Type B pancreatic cell (in vitro differentiated cells): ENCODE measurements around the gene D2HGDH. TPM values are rescaled to one million over a fixed set of nuclear protein-coding genes. Genes with fewer than 3 reads are reported as not detected.

Source experiments
- DNase-seq: peaks from one replicate; pipeline ENCODE4 v3.0.0; 2021; ENCODE audit warnings: mixed read lengths; ENCODE audit not compliant: unreplicated experiment; ENCODE audit errors: extremely low spot score
- H3K27ac Mint-ChIP-seq: 2 replicates; pipeline ENCODE4 v1.8.0; 2021; ENCODE audit warnings: mild to moderate bottlenecking, mixed read lengths
- H3K27me3 Mint-ChIP-seq: 2 replicates; pipeline ENCODE4 v1.8.0; 2021; ENCODE audit warnings: mixed read lengths
- H3K36me3 Mint-ChIP-seq: 2 replicates; pipeline ENCODE4 v1.8.0; 2021; ENCODE audit warnings: mixed read lengths
- H3K4me1 Mint-ChIP-seq: one replicate; pipeline ENCODE4 v1.8.0; 2021; ENCODE audit warnings: mixed read lengths; ENCODE audit not compliant: unreplicated experiment
- H3K4me3 Mint-ChIP-seq: 2 replicates; pipeline ENCODE4 v1.8.0; 2021; ENCODE audit warnings: mild to moderate bottlenecking, mixed read lengths
- H3K9me3 Mint-ChIP-seq: 2 replicates; pipeline ENCODE4 v1.8.0; 2021; ENCODE audit warnings: mixed read lengths
- CTCF ChIP-seq: fragments of 200-600 bp; sonication (generic); conservative IDR thresholded peaks from 2 replicates; pipeline ENCODE4 v1.5.0; 2021; ENCODE audit warnings: antibody characterized with exemption, mild to moderate bottlenecking
- total RNA-seq: library from RNA; stranded (reverse); gene quantifications from 2 replicates; pipeline ENCODE4 v1.2.1, GENCODE V29; 2021; ENCODE audit warnings: low replicate concordance

Gene D2HGDH
- total RNA-seq, 1 donor from 2014 or later = 36.0 TPM

- DNase-seq = no peak
- Mint-ChIP-seq H3K36me3 (peaks cover 4% of the 10 kb centered on the region), H3K9me3 (peaks cover 12% of the 10 kb centered on the region), H3K27ac (no peak overlapping the region), H3K27me3 (peaks cover 7% of the 10 kb centered on the region), H3K4me1 (peaks cover 4% of the 10 kb centered on the region), H3K4me3 (no peak overlapping the region)
- no peak for TF ChIP-seq CTCF
Measured at GRCh38 chr2:241793385-241793784, 59.0 kb downstream of the D2HGDH start.

GRCh38 chr2:241794250-241794823 lies 59.9 kb downstream of the D2HGDH start:
- TF ChIP-seq CTCF = no peak
- H3K27me3 Mint-ChIP-seq = peaks cover 7% of the 10 kb centered on the region
- no peak overlapping the region for H3K27ac Mint-ChIP-seq
- no peak for DNase-seq
- H3K9me3 Mint-ChIP-seq = peaks cover 12% of the 10 kb centered on the region
- peaks cover 4% of the 10 kb centered on the region for H3K4me1 Mint-ChIP-seq
- peaks cover 4% of the 10 kb centered on the region for H3K36me3 Mint-ChIP-seq
- H3K4me3 Mint-ChIP-seq = no peak overlapping the region

GRCh38 chr2:241795021-241795999 lies 60.9 kb downstream of the D2HGDH start:
- no peak for TF ChIP-seq CTCF
- DNase-seq = no peak
- H3K27me3 Mint-ChIP-seq = peaks cover 7% of the 10 kb centered on the region
- peaks cover 9% of the 10 kb centered on the region for H3K9me3 Mint-ChIP-seq
- no peak overlapping the region for H3K4me3 Mint-ChIP-seq
- H3K36me3 Mint-ChIP-seq = peaks cover 4% of the 10 kb centered on the region
- peaks cover 4% of the 10 kb centered on the region for H3K4me1 Mint-ChIP-seq
- no peak overlapping the region for H3K27ac Mint-ChIP-seq

- DNase-seq = no peak
- Mint-ChIP-seq H3K27ac (no peak overlapping the region), H3K27me3 (peaks cover 7% of the 10 kb centered on the region), H3K4me1 (peaks cover 4% of the 10 kb centered on the region), H3K4me3 (no peak overlapping the region), H3K9me3 (peaks cover under 1% of the 10 kb centered on the region), H3K36me3 (peaks cover 4% of the 10 kb centered on the region)
- no peak for TF ChIP-seq CTCF
Measured at GRCh38 chr2:241796209-241796608, 61.8 kb downstream of the D2HGDH start.

- DNase-seq = peak; percentile 66
- no peak overlapping the region for H3K27ac Mint-ChIP-seq
- no peak overlapping the region for H3K4me3 Mint-ChIP-seq
- H3K27me3 Mint-ChIP-seq = peaks cover 7% of the 10 kb centered on the region
- H3K9me3 Mint-ChIP-seq = no peaks in the 10 kb centered on the region
- no peak for TF ChIP-seq CTCF
- H3K4me1 Mint-ChIP-seq = peaks cover 4% of the 10 kb centered on the region
- peaks cover 4% of the 10 kb centered on the region for H3K36me3 Mint-ChIP-seq
Measured at GRCh38 chr2:241796610-241797138, 62.2 kb downstream of the D2HGDH start.
